A549 (cell line): ENCODE measurements around the gene GUCY1A2.

Experiments used
- CTCF ChIP-seq: fragments of >200 bp; sonication (Bioruptor Twin); formaldehyde crosslinking; IDR thresholded peaks from 3 replicates; pipeline ENCODE4 v1.5.1; 2016
- EP300 ChIP-seq, 2 experiments: fragments of >200 bp; sonication (Bioruptor Twin); formaldehyde crosslinking; IDR thresholded peaks; 2 replicates in 1 of 2; 3 replicates in 1 of 2; pipeline ENCODE4 v1.6.1; 2016 to 2017
- PHF8 ChIP-seq: fragments of 200-600 bp; sonication (generic); IDR thresholded peaks from 2 replicates; pipeline ENCODE4 v1.6.1; 2016; ENCODE audit warnings: low read depth, mild to moderate bottlenecking, antibody characterized with exemption, moderate library complexity, borderline replicate concordance
- POLR2A ChIP-seq: IDR thresholded peaks from 2 replicates; pipeline ENCODE4 v1.6.1; 2012; ENCODE audit warnings: mild to moderate bottlenecking, low read length
- RFX5 ChIP-seq: fragments of 450-650 bp; IDR thresholded peaks from 2 replicates; pipeline ENCODE4 v1.7.1; 2014; ENCODE audit warnings: antibody characterized with exemption, mild to moderate bottlenecking, moderate library complexity
- USF2 ChIP-seq: fragments of 450-650 bp; IDR thresholded peaks from 2 replicates; pipeline ENCODE4 v1.6.1; 2014; ENCODE audit warnings: antibody characterized with exemption

GRCh38 chr11:106999196-106999595 lies 19.1 kb downstream of the GUCY1A2 start:
- TF ChIP-seq EP300 (IDR thresholded peaks at IDR 0.05) (no peak), CTCF (no peak), PHF8 (no peak), POLR2A (no peak), USF2 (no peak), RFX5 (no peak)
